Adrenal gland (tissue), 12 donors: ENCODE data around the gene MRPS2. TPM values are rescaled to one million over a fixed set of nuclear protein-coding genes. Genes with fewer than 3 reads are reported as not detected.

Experiments
- DNase-seq, 7 donors: peaks; one replicate each; pipeline ENCODE4 v3.0.0-alpha.2; 2019 to 2020
- H3K27ac ChIP-seq, 5 donors: fragments of 200-600 bp; sonication (generic) in 4 of 5; 1 replicate in 3 of 5; 2 replicates in 2 of 5; pipeline versions ENCODE4 v1.5.1 to v1.8.0; 2016 to 2020; ENCODE audit warnings: mild to moderate bottlenecking in 1 of 5
- H3K27me3 ChIP-seq: fragments of 200-600 bp; 2 replicates; pipeline ENCODE4 v1.8.0; 2021
- H3K36me3 ChIP-seq, 2 donors: fragments of 200-600 bp; replicated peaks in 1 of 2; 1 replicate in 1 of 2; 2 replicates in 1 of 2; pipeline versions ENCODE4 v1.5.1 to v1.8.0; 2018 to 2022
- H3K4me1 ChIP-seq, 2 donors: fragments of 200-600 bp; replicated peaks in 1 of 2; 1 replicate in 1 of 2; 2 replicates in 1 of 2; pipeline versions ENCODE4 v1.5.1 to v1.8.0; 2018 to 2021
- H3K4me3 ChIP-seq, 4 donors: fragments of 200-600 bp; sonication (generic) in 3 of 4; one replicate each; pipeline ENCODE4 v1.5.1; 2016 to 2018
- H3K9me3 ChIP-seq, 3 donors: fragments of 200-600 bp; sonication (generic) in 1 of 3; replicated peaks in 1 of 3; 1 replicate in 2 of 3; 2 replicates in 1 of 3; pipeline versions ENCODE4 v1.5.1 to v1.8.0; 2016 to 2021
- CTCF ChIP-seq, 6 experiments: fragments of 450-650 bp in 4 of 6; fragments of 200-600 bp in 2 of 6; sonication (generic) in 1 of 6; IDR thresholded peaks; 1 replicate in 5 of 6; 2 replicates in 1 of 6; pipeline versions ENCODE4 v1.5.1 to v1.8.0; 2016 to 2021; ENCODE audit warnings: antibody characterized with exemption in 6 of 6, mild to moderate bottlenecking in 2 of 6, moderate library complexity in 1 of 6
- POLR2A ChIP-seq, 2 donors: fragments of 450-650 bp; IDR thresholded peaks; one replicate each; pipeline ENCODE4 v1.6.1; 2017; ENCODE audit warnings: antibody characterized with exemption in 2 of 2, mild to moderate bottlenecking in 2 of 2, moderate library complexity in 1 of 2
- WGBS, 4 donors: extraction: QIAGEN DNeasy Blood & Tissue Kit in 2 of 4; methylation state at CpG; one replicate each; pipeline versions ENCODE4 v1.1.5 to v1.1.7; 2013 to 2017; 5-methylcytosine and 5-hydroxymethylcytosine counted together
- intact Hi-C, 2 donors: fragments of 100-400 bp; cut with DNase I; formaldehyde crosslinking; loops; one replicate each; pipeline versions ENCODE4 v1.14.1 to v1.15.0; 2022 to 2023
- polyA plus RNA-seq, 3 donors: library from polyadenylated mRNA; stranded (reverse); fragments of 200-250 nt in 2 of 3; fragments of 350-450 nt in 1 of 3; fragmentation: Illumina TruSeq in 1 of 3; extraction: RNeasy Lipid Tissue Mini Kit (QIAGEN cat#74804) in 1 of 3; gene quantifications; one replicate each; pipeline ENCODE4 v1.2.3, GENCODE V29; 2013 to 2014
- total RNA-seq, 9 donors: library from RNA; depleted of rRNA in 4 of 9; stranded (reverse); fragments of >200 nt in 4 of 9; fragments of 120-200 nt in 1 of 9; fragmentation: NEBNext Ultra II Directional in 1 of 9; extraction: Animal tissue kit (Norgen Biotek cat#: 25700) in 1 of 9; gene quantifications; one replicate each; pipeline versions ENCODE4 v1.1.0 to v1.2.4, GENCODE V29; 2013 to 2023
- donor health status: healthy with polysubstance abuse.
- donor health status: Bipolar disorder and iron deficiency.
- donor health status: DM: yes; HTN: yes; CAD: no.
- donor health status: DM: no; HTN: no; CAD: no.
- donor health status: DM: no; HTN: no; CAD: no.
- donor health status: DM: yes; HTN: yes; CAD: no.

The MRPS2 gene
- total and polyA plus RNA-seq, 12 donors = 31.8 to 84.1 (median 59.8) TPM

- TF ChIP-seq POLR2A (IDR thresholded peaks at IDR 0.05) (no peak), CTCF (IDR thresholded peaks at IDR 0.05) (no peak)
- no peak for DNase-seq
- H3K4me1 ChIP-seq = peaks cover 1 to 2% of the 10 kb centered on the region in 2 donors
- intact Hi-C loops = no loop called here
- no peaks in the 10 kb centered on the region for H3K36me3 ChIP-seq
- peaks cover 3% of the 10 kb centered on the region for H3K27me3 ChIP-seq
- no peak overlapping the region for H3K27ac ChIP-seq
- H3K9me3 ChIP-seq = no peaks in the 10 kb centered on the region
- H3K4me3 ChIP-seq = no peak overlapping the region
- 82 to 92% (median 88%) methylated on average over 7 of the region's 7 CpGs for WGBS, 4 donors
These were observed 36.3 kb upstream of the MRPS2 start for GRCh38 chr9:135464181-135464580.

- Histone ChIP-seq H3K36me3 (no peaks in the 10 kb centered on the region), H3K9me3 (no peaks in the 10 kb centered on the region), H3K27ac (peak overlapping the region in 2 of 5 donors; percentile 1 to 50), H3K4me3 (peak overlapping the region in 1 of 4 donors; percentile 19), H3K27me3 (no peaks in the 10 kb centered on the region), H3K4me1 (peaks cover 4 to 7% of the 10 kb centered on the region in 2 donors)
- intact Hi-C loops = no loop called here
- no peak for TF ChIP-seq POLR2A (IDR thresholded peaks at IDR 0.05)
- no peak for TF ChIP-seq CTCF (IDR thresholded peaks at IDR 0.05)
- WGBS, 4 donors = 29 to 38% (median 32%) methylated on average over 16 of the region's 16 CpGs
- peak in 4 of 7 donors; percentile 28 to 38 (median 33) for DNase-seq
These were observed 31.5 kb upstream of the MRPS2 start for GRCh38 chr9:135468854-135469521.

- WGBS, 4 donors = 75 to 83% (median 81%) methylated on average over 23 of the region's 23 CpGs
- no peaks in the 10 kb centered on the region for H3K9me3 ChIP-seq
- peaks cover 4 to 9% of the 10 kb centered on the region in 2 donors for H3K4me1 ChIP-seq
- intact Hi-C loops = loop anchor here in 1 of 2 donors (5.0 kb wide), 1 partner anchor 35 kb away; no protein-coding TSS in a partner anchor
- no peak for DNase-seq
- TF ChIP-seq CTCF (IDR thresholded peaks at IDR 0.05) = no peak
- TF ChIP-seq POLR2A (IDR thresholded peaks at IDR 0.05) = no peak
- no peak overlapping the region for H3K27ac ChIP-seq
- no peaks in the 10 kb centered on the region for H3K27me3 ChIP-seq
- no peak overlapping the region for H3K4me3 ChIP-seq
- no peaks in the 10 kb centered on the region for H3K36me3 ChIP-seq
These were observed 28.5 kb upstream of the MRPS2 start for GRCh38 chr9:135471791-135472640.

GRCh38 chr9:135473972-135474543, 26.4 kb upstream of the MRPS2 start:
- intact Hi-C loops = loop anchor here in 1 of 2 donors (5.0 kb wide), 1 partner anchor 33 kb away; no protein-coding TSS in a partner anchor
- Histone ChIP-seq H3K36me3 (no peaks in the 10 kb centered on the region), H3K27me3 (no peaks in the 10 kb centered on the region), H3K4me3 (no peak overlapping the region), H3K9me3 (no peaks in the 10 kb centered on the region), H3K4me1 (peaks cover 4 to 17% of the 10 kb centered on the region in 2 donors), H3K27ac (no peak overlapping the region)
- WGBS, 4 donors = 67 to 87% (median 86%) methylated on average over 2 to 12 of the region's 12 CpGs
- no peak for DNase-seq
- TF ChIP-seq POLR2A (IDR thresholded peaks at IDR 0.05) = no peak
- TF ChIP-seq CTCF (IDR thresholded peaks at IDR 0.05) = no peak
